ENCODE results near the gene RCSD1.

The RCSD1 gene

GRCh38 chr1:167698313-167698712 is 68.3 kb downstream of the RCSD1 start:
- Histone ChIP-seq H3K27ac (ENCODE audit: poor library complexity, severe bottlenecking) (no peak overlapping the region), H3K36me3 (ENCODE audit: low read depth) (no peaks in the 10 kb centered on the region)
- no peak for TF ChIP-seq CTCF (IDR thresholded peaks at IDR 0.05; ENCODE audit: poor library complexity, severe bottlenecking)

GRCh38 chr1:167701510-167701909 is 71.5 kb downstream of the RCSD1 start:
- TF ChIP-seq CTCF (IDR thresholded peaks at IDR 0.05; ENCODE audit: poor library complexity, severe bottlenecking), result no peak
- Histone ChIP-seq H3K27me3 (ENCODE audit: insufficient read depth, poor library complexity, severe bottlenecking) (no peaks in the 10 kb centered on the region), H3K36me3 (ENCODE audit: low read depth) (no peaks in the 10 kb centered on the region), H3K4me3 (ENCODE audit: severe bottlenecking) (no peak overlapping the region), H3K27ac (ENCODE audit: poor library complexity, severe bottlenecking) (no peak overlapping the region), H3K9me3 (ENCODE audit: severe bottlenecking) (no peaks in the 10 kb centered on the region), H3K4me1 (ENCODE audit: insufficient read depth, poor library complexity, severe bottlenecking) (no peaks in the 10 kb centered on the region)
- ATAC-seq (ENCODE audit: low read depth) (no peak), DNase-seq (ENCODE audit: low spot score) (no peak)

More at GRCh38 chr1:167698313-167698712, 68.3 kb downstream of the RCSD1 start:
- Histone ChIP-seq H3K4me1 (ENCODE audit: insufficient read depth, poor library complexity, severe bottlenecking) (no peaks in the 10 kb centered on the region), H3K27me3 (ENCODE audit: insufficient read depth, poor library complexity, severe bottlenecking) (no peaks in the 10 kb centered on the region), H3K9me3 (ENCODE audit: severe bottlenecking) (no peaks in the 10 kb centered on the region), H3K4me3 (ENCODE audit: severe bottlenecking) (no peak overlapping the region)
- ATAC-seq (ENCODE audit: low read depth) (peak; percentile 85), DNase-seq (ENCODE audit: low spot score) (no peak)

- no peaks in the 10 kb centered on the region for H3K4me1 ChIP-seq (ENCODE audit: insufficient read depth, poor library complexity, severe bottlenecking)
- TF ChIP-seq CTCF (IDR thresholded peaks at IDR 0.05; ENCODE audit: poor library complexity, severe bottlenecking), result no peak
- H3K4me3 ChIP-seq (ENCODE audit: severe bottlenecking), result no peak overlapping the region
- no peak for ATAC-seq (ENCODE audit: low read depth)
- H3K36me3 ChIP-seq (ENCODE audit: low read depth), result no peaks in the 10 kb centered on the region
- no peak overlapping the region for H3K27ac ChIP-seq (ENCODE audit: poor library complexity, severe bottlenecking)
- H3K9me3 ChIP-seq (ENCODE audit: severe bottlenecking), result no peaks in the 10 kb centered on the region
- no peak for DNase-seq (ENCODE audit: low spot score)
- no peaks in the 10 kb centered on the region for H3K27me3 ChIP-seq (ENCODE audit: insufficient read depth, poor library complexity, severe bottlenecking)
Measured at GRCh38 chr1:167703557-167703956, 73.5 kb downstream of the RCSD1 start.

- H3K9me3 ChIP-seq (ENCODE audit: severe bottlenecking), result no peaks in the 10 kb centered on the region
- H3K4me1 ChIP-seq (ENCODE audit: insufficient read depth, poor library complexity, severe bottlenecking), result no peaks in the 10 kb centered on the region
- H3K36me3 ChIP-seq (ENCODE audit: low read depth), result no peaks in the 10 kb centered on the region
- no peak overlapping the region for H3K27ac ChIP-seq (ENCODE audit: poor library complexity, severe bottlenecking)
- ATAC-seq (ENCODE audit: low read depth), result no peak
- H3K4me3 ChIP-seq (ENCODE audit: severe bottlenecking), result no peak overlapping the region
- no peaks in the 10 kb centered on the region for H3K27me3 ChIP-seq (ENCODE audit: insufficient read depth, poor library complexity, severe bottlenecking)
- TF ChIP-seq CTCF (IDR thresholded peaks at IDR 0.05; ENCODE audit: poor library complexity, severe bottlenecking), result no peak
- no peak for DNase-seq (ENCODE audit: low spot score)
Measured at GRCh38 chr1:167704715-167705114, 74.7 kb downstream of the RCSD1 start.

GRCh38 chr1:167705250-167705649 is 75.2 kb downstream of the RCSD1 start:
- H3K9me3 ChIP-seq (ENCODE audit: severe bottlenecking), result no peaks in the 10 kb centered on the region
- no peak overlapping the region for H3K27ac ChIP-seq (ENCODE audit: poor library complexity, severe bottlenecking)
- no peaks in the 10 kb centered on the region for H3K27me3 ChIP-seq (ENCODE audit: insufficient read depth, poor library complexity, severe bottlenecking)
- no peak for TF ChIP-seq CTCF (IDR thresholded peaks at IDR 0.05; ENCODE audit: poor library complexity, severe bottlenecking)
- H3K36me3 ChIP-seq (ENCODE audit: low read depth), result no peaks in the 10 kb centered on the region
- no peaks in the 10 kb centered on the region for H3K4me1 ChIP-seq (ENCODE audit: insufficient read depth, poor library complexity, severe bottlenecking)
- no peak overlapping the region for H3K4me3 ChIP-seq (ENCODE audit: severe bottlenecking)
- DNase-seq (ENCODE audit: low spot score), result no peak
- ATAC-seq (ENCODE audit: low read depth), result no peak
